ENCODE measurements around the gene MEGF8. TPM values are rescaled to one million over a fixed set of nuclear protein-coding genes. Genes with fewer than 3 reads are reported as not detected.

MEGF8 gene
- total and polyA plus RNA-seq, 2 of the 8 experiments (the other 6 are each of a cell fraction or from before 2014, with no cell fraction given): 13.0 to 23.7 TPM

- peak; percentile 53 for TF ChIP-seq SIX5 (IDR thresholded peaks at IDR 0.05; ENCODE audit: low read depth, low read length)
- no peak for TF ChIP-seq ATF3 (IDR thresholded peaks at IDR 0.05; ENCODE audit: insufficient read depth, low read depth, low read length)
- no peak for TF ChIP-seq GABPA (IDR thresholded peaks at IDR 0.05; ENCODE audit: borderline replicate concordance, insufficient read depth, low read length)
- TF ChIP-seq RAD21 (IDR thresholded peaks at IDR 0.05 in 1 of 2, conservative IDR thresholded peaks at IDR 0.05 in 1 of 2; ENCODE audit: low read depth in 2 of 2, low read length in 2 of 2): no peak
- peak; percentile 93 for TF ChIP-seq JUND (IDR thresholded peaks at IDR 0.05; ENCODE audit: low read length)
- 0 out of 4 replicates have a peak, but pooled peaks of 1 of the 2 experiments have one; percentile 7 for TF ChIP-seq SIN3A (conservative IDR thresholded peaks at IDR 0.05 in 1 of 2, IDR thresholded peaks at IDR 0.05 in 1 of 2; ENCODE audit: low read depth in 1 of 2, low read length in 2 of 2)
- no peak for TF ChIP-seq KDM5A (IDR thresholded peaks at IDR 0.05; ENCODE audit: low read length)
- TF ChIP-seq RBBP5 (IDR thresholded peaks at IDR 0.05; ENCODE audit: borderline replicate concordance, low read depth, low read length): peak; percentile 16; the same call in 1 of the 2 replicates
- no peak for TF ChIP-seq NRF1 (IDR thresholded peaks at IDR 0.05; ENCODE audit: low read depth, low read length)
- no peak for TF ChIP-seq TCF12 (IDR thresholded peaks at IDR 0.05; ENCODE audit: low read depth, low read length)
- TF ChIP-seq KDM4A (IDR thresholded peaks at IDR 0.05; ENCODE audit: low read depth, low read length, severe bottlenecking): peak; percentile 90
- TF ChIP-seq ATF2 (IDR thresholded peaks at IDR 0.05; ENCODE audit: low read length): no peak
- no peak for TF ChIP-seq CREB1 (IDR thresholded peaks at IDR 0.05)
- TF ChIP-seq TEAD4 (IDR thresholded peaks at IDR 0.05; ENCODE audit: low read depth, low read length): no peak
- no peak for TF ChIP-seq GTF2F1 (IDR thresholded peaks at IDR 0.05; ENCODE audit: borderline replicate concordance, low read depth, low read length)
- peak in 1 of 2 experiments; percentile 98; a peak in 2 of 3 replicates for TF ChIP-seq EP300 (IDR thresholded peaks at IDR 0.05; ENCODE audit: borderline replicate concordance in 1 of 2, low read depth in 2 of 2, low read length in 2 of 2)
- TF ChIP-seq POU5F1 (IDR thresholded peaks at IDR 0.05; ENCODE audit: low read depth, low read length): no peak
- no peak for TF ChIP-seq SAP30 (IDR thresholded peaks at IDR 0.05; ENCODE audit: insufficient read depth, insufficient replicate concordance, low read length)
- no peak for TF ChIP-seq EZH2 (IDR thresholded peaks at IDR 0.05; ENCODE audit: low read depth, low read length, severe bottlenecking)
- TF ChIP-seq SUZ12 (IDR thresholded peaks at IDR 0.05; ENCODE audit: low read length): no peak
- TF ChIP-seq PHF8 (conservative IDR thresholded peaks at IDR 0.05; ENCODE audit: low read depth, low read length): no peak
Measured at GRCh38 chr19:42422901-42423461, 97.5 kb downstream of the MEGF8 start (continued).
